A673 (cell line): ENCODE measurements around the gene RPL10A. TPM values are rescaled to one million over a fixed set of nuclear protein-coding genes. Genes with fewer than 3 reads are reported as not detected.

Source experiments
- BruUV-seq: library from RNA; stranded (reverse); fragments of 400-500 nt; replicated peaks from 2 replicates; lab custom pipeline; 2021; lab: Mats Ljungman, UMichigan
- CTCF ChIA-PET: fragments of 300-600 bp; sonication (Branson Sonifier 250); formaldehyde crosslinking; loops from one replicate; lab custom pipeline; 2022; ENCODE audit warnings: antibody characterized with exemption; lab: Charles Lee
- POLR2A ChIA-PET: fragments of 300-600 bp; sonication (Branson Sonifier 250); formaldehyde crosslinking; loops from one replicate; lab custom pipeline; 2022; ENCODE audit warnings: antibody characterized with exemption; ENCODE audit not compliant: low non-redundant PET; lab: Charles Lee
- DNase-seq: peaks from one replicate; pipeline ENCODE4 v3.0.0-alpha.2; 2015; ENCODE audit warnings: low spot score
- H3K27ac ChIP-seq: fragments of 200-600 bp; sonication (generic); 2 replicates; pipeline ENCODE4 v1.5.1; 2016; ENCODE audit warnings: mixed run types, low read depth, mild to moderate bottlenecking, mixed read lengths, antibody characterized with exemption, low read length; ENCODE audit not compliant: poor library complexity, severe bottlenecking
- H3K27me3 ChIP-seq: fragments of 200-600 bp; sonication (generic); replicated peaks from 2 replicates; pipeline ENCODE4 v1.6.1; 2017; ENCODE audit warnings: mixed run types, low read depth, mild to moderate bottlenecking, mixed read lengths, antibody characterized with exemption, low read length; ENCODE audit not compliant: insufficient read depth, poor library complexity
- H3K36me3 ChIP-seq: fragments of 200-600 bp; sonication (generic); 2 replicates; pipeline ENCODE4 v1.6.1; 2016; ENCODE audit warnings: mixed run types, mild to moderate bottlenecking, mixed read lengths, antibody characterized with exemption, low read length; ENCODE audit not compliant: insufficient read depth, poor library complexity, severe bottlenecking
- H3K4me1 ChIP-seq: fragments of 200-600 bp; sonication (generic); 2 replicates; pipeline ENCODE4 v1.6.1; 2017; ENCODE audit warnings: mixed run types, mild to moderate bottlenecking, mixed read lengths, antibody characterized with exemption, low read length; ENCODE audit not compliant: insufficient read depth, poor library complexity, severe bottlenecking
- H3K4me3 ChIP-seq: fragments of 200-600 bp; sonication (generic); 2 replicates; pipeline ENCODE4 v1.5.1; 2016; ENCODE audit warnings: low read depth, mixed run types, mild to moderate bottlenecking, mixed read lengths, low read length; ENCODE audit not compliant: poor library complexity, severe bottlenecking
- H3K9me3 ChIP-seq: fragments of 200-600 bp; sonication (generic); 2 replicates; pipeline ENCODE4 v1.6.1; 2016; ENCODE audit warnings: mixed run types, low read depth, mild to moderate bottlenecking, mixed read lengths, antibody characterized with exemption, low read length; ENCODE audit not compliant: poor library complexity, severe bottlenecking
- EZH2 ChIP-seq: fragments of 200-600 bp; sonication (generic); IDR thresholded peaks from 2 replicates; pipeline ENCODE4 v1.6.1; 2017; ENCODE audit warnings: borderline replicate concordance, low read depth, mild to moderate bottlenecking, mixed read lengths, antibody characterized with exemption, low read length; ENCODE audit not compliant: poor library complexity, severe bottlenecking
- intact Hi-C: fragments of 100-400 bp; cut with micrococcal nuclease; formaldehyde crosslinking; loops from one replicate; pipeline ENCODE4 v1.10.0; 2022; ENCODE audit not compliant: unreplicated experiment
- total RNA-seq: library from RNA; stranded (reverse); gene quantifications from 2 replicates; pipeline ENCODE4 v1.2.3, GENCODE V29; 2021
- TF ChIP-seq, protein P1 (sequence below): fragments of 300-800, 200-600 bp; sonication (generic); conservative IDR thresholded peaks from 2 replicates; pipeline ENCODE4 v1.5.1; 2017; ENCODE audit warnings: low read depth, mild to moderate bottlenecking, antibody characterized with exemption, low read length, moderate library complexity, mixed read lengths

RPL10A gene
- total RNA-seq, 1 experiment from 2014 or later, result 1,064 TPM

DNA sequence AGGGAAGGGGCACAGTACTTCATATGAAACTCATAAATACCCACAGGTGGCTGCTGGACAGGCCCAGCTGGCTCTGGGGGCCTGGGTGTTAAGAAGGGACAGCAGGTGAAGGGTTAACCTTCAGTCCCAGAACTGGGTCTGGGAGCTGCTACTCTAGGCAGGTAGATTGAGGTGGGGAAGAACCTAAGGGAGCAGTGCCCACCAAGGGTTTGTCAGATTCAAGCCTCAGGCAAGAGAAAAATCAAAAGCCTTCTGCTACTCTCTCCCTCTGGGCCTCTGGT, 5.6 kb downstream of the RPL10A start:
- Histone ChIP-seq H3K9me3 (no peaks in the 10 kb centered on the region), H3K27me3 (no peaks in the 10 kb centered on the region), H3K4me1 (peaks cover 17% of the 10 kb centered on the region), H3K27ac (no peak overlapping the region), H3K36me3 (peaks cover 50% of the 10 kb centered on the region), H3K4me3 (no peak overlapping the region)
- ChIA-PET POLR2A (no interaction called here), CTCF (no interaction called here)
- intact Hi-C loops, result no loop called here
- BruUV-seq, result no TSS peak
- TF ChIP-seq, protein P1, sequence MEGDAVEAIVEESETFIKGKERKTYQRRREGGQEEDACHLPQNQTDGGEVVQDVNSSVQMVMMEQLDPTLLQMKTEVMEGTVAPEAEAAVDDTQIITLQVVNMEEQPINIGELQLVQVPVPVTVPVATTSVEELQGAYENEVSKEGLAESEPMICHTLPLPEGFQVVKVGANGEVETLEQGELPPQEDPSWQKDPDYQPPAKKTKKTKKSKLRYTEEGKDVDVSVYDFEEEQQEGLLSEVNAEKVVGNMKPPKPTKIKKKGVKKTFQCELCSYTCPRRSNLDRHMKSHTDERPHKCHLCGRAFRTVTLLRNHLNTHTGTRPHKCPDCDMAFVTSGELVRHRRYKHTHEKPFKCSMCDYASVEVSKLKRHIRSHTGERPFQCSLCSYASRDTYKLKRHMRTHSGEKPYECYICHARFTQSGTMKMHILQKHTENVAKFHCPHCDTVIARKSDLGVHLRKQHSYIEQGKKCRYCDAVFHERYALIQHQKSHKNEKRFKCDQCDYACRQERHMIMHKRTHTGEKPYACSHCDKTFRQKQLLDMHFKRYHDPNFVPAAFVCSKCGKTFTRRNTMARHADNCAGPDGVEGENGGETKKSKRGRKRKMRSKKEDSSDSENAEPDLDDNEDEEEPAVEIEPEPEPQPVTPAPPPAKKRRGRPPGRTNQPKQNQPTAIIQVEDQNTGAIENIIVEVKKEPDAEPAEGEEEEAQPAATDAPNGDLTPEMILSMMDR, result no peak
- TF ChIP-seq EZH2, result no peak
- no peak for DNase-seq

GRCh38 chr6:35474131-35474941, 6.1 kb downstream of the RPL10A start:
- TF ChIP-seq, protein P1, result no peak
- no peak for TF ChIP-seq EZH2
- intact Hi-C loops, result no loop called here
- no peaks in the 10 kb centered on the region for H3K27me3 ChIP-seq
- no peak overlapping the region for H3K4me3 ChIP-seq
- H3K27ac ChIP-seq, result no peak overlapping the region
- ChIA-PET CTCF (no interaction called here), POLR2A (no interaction called here)
- peaks cover 45% of the 10 kb centered on the region for H3K36me3 ChIP-seq
- DNase-seq, result no peak
- H3K4me1 ChIP-seq, result peaks cover 17% of the 10 kb centered on the region
- H3K9me3 ChIP-seq, result no peaks in the 10 kb centered on the region
- BruUV-seq, result no TSS peak

DNA sequence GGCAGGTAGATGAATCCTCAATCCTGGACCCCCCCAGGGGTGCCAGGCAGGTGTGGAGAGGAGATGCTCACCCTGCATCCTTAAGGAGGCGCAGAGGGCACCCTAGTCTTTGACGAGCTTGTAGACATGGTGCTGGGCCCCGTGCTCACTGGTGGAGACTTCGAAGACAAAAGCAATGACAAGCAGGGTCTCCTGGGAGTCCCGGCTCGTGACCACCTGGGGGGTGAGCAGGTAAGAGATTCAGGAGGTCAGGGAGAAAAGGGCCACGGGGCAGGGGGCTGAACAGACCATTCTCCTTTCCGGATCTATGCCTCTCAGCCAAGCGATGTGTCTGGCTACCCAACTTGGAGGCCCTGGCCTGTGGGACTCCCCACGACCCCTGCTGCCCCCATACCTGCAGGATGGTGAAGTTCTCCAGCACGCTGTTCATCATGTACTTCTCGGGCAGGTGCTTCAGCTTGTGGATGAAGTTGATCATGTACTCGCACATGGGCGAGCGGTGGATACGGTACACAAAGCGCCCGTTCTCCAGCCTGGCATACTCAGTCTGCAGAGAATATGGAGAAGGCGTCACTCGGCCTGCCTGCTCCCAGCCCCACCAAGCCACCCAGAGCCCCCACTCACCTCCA, 6.9 kb downstream of the RPL10A start:
- POLR2A ChIA-PET, result no interaction called here
- TSS peak; percentile 21 for BruUV-seq
- H3K4me1 ChIP-seq, result peaks cover 17% of the 10 kb centered on the region
- no peak overlapping the region for H3K27ac ChIP-seq
- CTCF ChIA-PET, result no interaction called here
- H3K36me3 ChIP-seq, result peaks cover 38% of the 10 kb centered on the region
- no peaks in the 10 kb centered on the region for H3K9me3 ChIP-seq
- intact Hi-C loops, result no loop called here
- no peak for DNase-seq
- H3K4me3 ChIP-seq, result no peak overlapping the region
- TF ChIP-seq EZH2, result no peak
- TF ChIP-seq, protein P1, result no peak
- H3K27me3 ChIP-seq, result no peaks in the 10 kb centered on the region
